HEK293 (cell line): ENCODE data around the gene MSI1.

Experiments
- IKZF3 ChIP-seq: fragments of 450-650 bp; IDR thresholded peaks from 2 replicates; pipeline ENCODE4 v1.5.0; 2018; ENCODE audit warnings: missing biosample characterization, mild to moderate bottlenecking, missing genetic modification characterization, moderate library complexity
- SALL2 ChIP-seq: fragments of 450-650 bp; formaldehyde crosslinking; IDR thresholded peaks from 2 replicates; pipeline ENCODE4 v1.5.0; 2017; ENCODE audit warnings: missing biosample characterization, mild to moderate bottlenecking, missing genetic modification characterization, borderline replicate concordance
- YY1 ChIP-seq: fragments of 450-650 bp; formaldehyde crosslinking; IDR thresholded peaks from 2 replicates; pipeline ENCODE4 v1.5.1; 2018; ENCODE audit warnings: missing biosample characterization, missing genetic modification characterization
- ZBTB7A ChIP-seq: fragments of 450-650 bp; formaldehyde crosslinking; IDR thresholded peaks from 2 replicates; pipeline ENCODE4 v1.5.1; 2016; ENCODE audit warnings: low read depth, missing biosample characterization, missing genetic modification characterization
- ZEB2 ChIP-seq: fragments of 450-650 bp; formaldehyde crosslinking; IDR thresholded peaks from 2 replicates; pipeline ENCODE4 v1.5.1; 2016; ENCODE audit warnings: missing biosample characterization, missing genetic modification characterization
- ZFP41 ChIP-seq: fragments of 450-650 bp; formaldehyde crosslinking; IDR thresholded peaks from 2 replicates; pipeline ENCODE4 v1.5.1; 2016; ENCODE audit warnings: missing biosample characterization, missing genetic modification characterization, borderline replicate concordance
- ZNF138 ChIP-seq: fragments of 450-650 bp; formaldehyde crosslinking; IDR thresholded peaks from 2 replicates; pipeline ENCODE4 v1.5.1; 2016; ENCODE audit warnings: missing biosample characterization, missing genetic modification characterization, borderline replicate concordance
- ZNF280D ChIP-seq: fragments of 450-650 bp; formaldehyde crosslinking; IDR thresholded peaks from 2 replicates; pipeline ENCODE4 v1.5.1; 2016; ENCODE audit warnings: missing biosample characterization, missing genetic modification characterization
- ZNF302 ChIP-seq: fragments of 450-650 bp; formaldehyde crosslinking; IDR thresholded peaks from 2 replicates; pipeline ENCODE4 v1.5.1; 2016; ENCODE audit warnings: missing biosample characterization, missing genetic modification characterization, low read depth
- ZNF473 ChIP-seq: fragments of 450-650 bp; formaldehyde crosslinking; IDR thresholded peaks from 2 replicates; pipeline ENCODE4 v1.5.1; 2017; ENCODE audit warnings: missing biosample characterization, missing genetic modification characterization
- TF ChIP-seq, protein P1 (sequence below): sonication (generic); formaldehyde crosslinking; IDR thresholded peaks from 2 replicates; pipeline ENCODE4 v1.8.1; 2022; ENCODE audit warnings: mild to moderate bottlenecking, moderate library complexity, missing genetic modification reagents
- TF ChIP-seq, protein P2 (sequence below): fragments of 450-650 bp; formaldehyde crosslinking; IDR thresholded peaks from 2 replicates; pipeline ENCODE4 v1.5.1; 2016; ENCODE audit warnings: missing biosample characterization, missing genetic modification characterization
- TF ChIP-seq, protein P3 (sequence below): fragments of 450-650 bp; formaldehyde crosslinking; IDR thresholded peaks from 2 replicates; pipeline ENCODE4 v1.5.1; 2016; ENCODE audit warnings: missing biosample characterization, missing genetic modification characterization, low read depth

- no peak for TF ChIP-seq SALL2
- TF ChIP-seq, protein P1, sequence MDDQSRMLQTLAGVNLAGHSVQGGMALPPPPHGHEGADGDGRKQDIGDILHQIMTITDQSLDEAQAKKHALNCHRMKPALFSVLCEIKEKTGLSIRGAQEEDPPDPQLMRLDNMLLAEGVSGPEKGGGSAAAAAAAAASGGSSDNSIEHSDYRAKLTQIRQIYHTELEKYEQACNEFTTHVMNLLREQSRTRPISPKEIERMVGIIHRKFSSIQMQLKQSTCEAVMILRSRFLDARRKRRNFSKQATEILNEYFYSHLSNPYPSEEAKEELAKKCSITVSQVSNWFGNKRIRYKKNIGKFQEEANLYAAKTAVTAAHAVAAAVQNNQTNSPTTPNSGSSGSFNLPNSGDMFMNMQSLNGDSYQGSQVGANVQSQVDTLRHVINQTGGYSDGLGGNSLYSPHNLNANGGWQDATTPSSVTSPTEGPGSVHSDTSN (CRISPR knock-in tag), result no peak
- TF ChIP-seq, protein P2, sequence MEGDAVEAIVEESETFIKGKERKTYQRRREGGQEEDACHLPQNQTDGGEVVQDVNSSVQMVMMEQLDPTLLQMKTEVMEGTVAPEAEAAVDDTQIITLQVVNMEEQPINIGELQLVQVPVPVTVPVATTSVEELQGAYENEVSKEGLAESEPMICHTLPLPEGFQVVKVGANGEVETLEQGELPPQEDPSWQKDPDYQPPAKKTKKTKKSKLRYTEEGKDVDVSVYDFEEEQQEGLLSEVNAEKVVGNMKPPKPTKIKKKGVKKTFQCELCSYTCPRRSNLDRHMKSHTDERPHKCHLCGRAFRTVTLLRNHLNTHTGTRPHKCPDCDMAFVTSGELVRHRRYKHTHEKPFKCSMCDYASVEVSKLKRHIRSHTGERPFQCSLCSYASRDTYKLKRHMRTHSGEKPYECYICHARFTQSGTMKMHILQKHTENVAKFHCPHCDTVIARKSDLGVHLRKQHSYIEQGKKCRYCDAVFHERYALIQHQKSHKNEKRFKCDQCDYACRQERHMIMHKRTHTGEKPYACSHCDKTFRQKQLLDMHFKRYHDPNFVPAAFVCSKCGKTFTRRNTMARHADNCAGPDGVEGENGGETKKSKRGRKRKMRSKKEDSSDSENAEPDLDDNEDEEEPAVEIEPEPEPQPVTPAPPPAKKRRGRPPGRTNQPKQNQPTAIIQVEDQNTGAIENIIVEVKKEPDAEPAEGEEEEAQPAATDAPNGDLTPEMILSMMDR, result no peak
- no peak for TF ChIP-seq ZFP41 (tag by site-specific recombination)
- no peak for TF ChIP-seq ZNF280D
- no peak for TF ChIP-seq ZNF473 (tag by site-specific recombination)
- TF ChIP-seq YY1, result no peak
- TF ChIP-seq ZBTB7A (tag by site-specific recombination), result no peak
- no peak for TF ChIP-seq ZNF302 (tag by site-specific recombination)
- TF ChIP-seq, protein P3, sequence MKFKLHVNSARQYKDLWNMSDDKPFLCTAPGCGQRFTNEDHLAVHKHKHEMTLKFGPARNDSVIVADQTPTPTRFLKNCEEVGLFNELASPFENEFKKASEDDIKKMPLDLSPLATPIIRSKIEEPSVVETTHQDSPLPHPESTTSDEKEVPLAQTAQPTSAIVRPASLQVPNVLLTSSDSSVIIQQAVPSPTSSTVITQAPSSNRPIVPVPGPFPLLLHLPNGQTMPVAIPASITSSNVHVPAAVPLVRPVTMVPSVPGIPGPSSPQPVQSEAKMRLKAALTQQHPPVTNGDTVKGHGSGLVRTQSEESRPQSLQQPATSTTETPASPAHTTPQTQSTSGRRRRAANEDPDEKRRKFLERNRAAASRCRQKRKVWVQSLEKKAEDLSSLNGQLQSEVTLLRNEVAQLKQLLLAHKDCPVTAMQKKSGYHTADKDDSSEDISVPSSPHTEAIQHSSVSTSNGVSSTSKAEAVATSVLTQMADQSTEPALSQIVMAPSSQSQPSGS (tag by site-specific recombination), result no peak
- no peak for TF ChIP-seq ZEB2
- TF ChIP-seq IKZF3 (tag by site-specific recombination), result no peak
- no peak for TF ChIP-seq ZNF138 (tag by site-specific recombination)
These were observed 40.7 kb downstream of the MSI1 start for GRCh38 chr12:120328228-120328627.
